Measurements from ENCODE around the gene AGPAT2.

Gene AGPAT2

GRCh38 chr9:136724772-136725171, 37.5 kb upstream of the AGPAT2 start (continued):
- TF ChIP-seq ZNF658 (tag by site-specific recombination; IDR thresholded peaks at IDR 0.05) (no peak), ZFP69B (tag by site-specific recombination; IDR thresholded peaks at IDR 0.05) (peak; percentile 42; the same call in 1 of the 2 replicates), ZNF843 (tag by site-specific recombination; IDR thresholded peaks at IDR 0.05) (no peak), ZNF112 (tag by site-specific recombination; IDR thresholded peaks at IDR 0.05) (no peak), HIC1 (tag by site-specific recombination; IDR thresholded peaks at IDR 0.05) (peak; percentile 65)

GRCh38 chr9:136723989-136724388, 36.7 kb upstream of the AGPAT2 start:
- ChIA-PET POLR2A (interaction anchor here (3.8 kb wide), 1 partner anchor 10 kb away, joined by 25 read pairs; the partner anchor contains the start of gene DIPK1B), CTCF (interaction anchor here (0.6 to 0.9 kb wide), 2 partner anchors 10 to 54 kb away, joined by 4 read pairs; no protein-coding TSS in a partner anchor)
- H3K27ac ChIP-seq (ENCODE audit: extremely low read depth, low read depth, low read length): no peak overlapping the region
- no peaks in the 10 kb centered on the region; the same call in 1 of the 2 replicates for H3K4me1 ChIP-seq (ENCODE audit: control insufficient read depth, insufficient read depth, low read length)
- no peaks in the 10 kb centered on the region for H3K9me3 ChIP-seq (ENCODE audit: control insufficient read depth, insufficient read depth, low read depth, low read length)
- H3K4me3 ChIP-seq (ENCODE audit: low read depth, low read length): no peak overlapping the region
- TF ChIP-seq ZNF585B (tag by site-specific recombination; IDR thresholded peaks at IDR 0.05): no peak
- no peak for TF ChIP-seq ZNF600 (tag by site-specific recombination; IDR thresholded peaks at IDR 0.05)
- TF ChIP-seq ZNF132 (tag by site-specific recombination; IDR thresholded peaks at IDR 0.05; ENCODE audit: borderline replicate concordance): no peak
- TF ChIP-seq BCL11B (tag by site-specific recombination; IDR thresholded peaks at IDR 0.05; ENCODE audit: low read depth): no peak
- TF ChIP-seq ZSCAN5A (tag by site-specific recombination; IDR thresholded peaks at IDR 0.05): no peak
- no peak for TF ChIP-seq ZNF48 (tag by site-specific recombination; IDR thresholded peaks at IDR 0.05)
- no peak for TF ChIP-seq PRDM2 (tag by site-specific recombination; IDR thresholded peaks at IDR 0.05; ENCODE audit: borderline replicate concordance)
- TF ChIP-seq TSHZ1 (tag by site-specific recombination; IDR thresholded peaks at IDR 0.05; ENCODE audit: borderline replicate concordance): no peak
- no peak for TF ChIP-seq ZNF596 (tag by site-specific recombination; IDR thresholded peaks at IDR 0.05)
- no peak for TF ChIP-seq ZNF791 (tag by site-specific recombination; IDR thresholded peaks at IDR 0.05)
- no peak for TF ChIP-seq HOXA7 (CRISPR knock-in tag; IDR thresholded peaks at IDR 0.05; ENCODE audit: borderline replicate concordance)
- TF ChIP-seq ZNF121 (tag by site-specific recombination; IDR thresholded peaks at IDR 0.05): no peak
- TF ChIP-seq ZNF423 (tag by site-specific recombination; IDR thresholded peaks at IDR 0.05): no peak
- no peak for TF ChIP-seq REST (tag by site-specific recombination; IDR thresholded peaks at IDR 0.05)
- peaks cover 0 to 64% of the 10 kb centered on the region in 2 experiments; a peak in 2 of 3 replicates for H3K36me3 ChIP-seq (ENCODE audit: control insufficient read depth in 2 of 2, insufficient read depth in 1 of 2, low read length in 2 of 2)
